Neuron (in vitro differentiated cells): ENCODE data around the gene NSUN3.

Experiments
- H2AFZ ChIP-seq: one replicate; pipeline ENCODE4 v1.6.1; 2013; ENCODE audit warnings: low read depth, mild to moderate bottlenecking, inconsistent platforms, low read length, moderate library complexity
- H3K27me3 ChIP-seq: one replicate; pipeline ENCODE4 v1.6.1; 2013; ENCODE audit warnings: low read length; ENCODE audit not compliant: insufficient read depth
- H3K36me3 ChIP-seq: one replicate; pipeline ENCODE4 v1.6.1; 2013; ENCODE audit warnings: low read length; ENCODE audit not compliant: insufficient read depth
- H3K4me1 ChIP-seq: one replicate; pipeline ENCODE4 v1.6.1; 2013; ENCODE audit warnings: low read length; ENCODE audit not compliant: insufficient read depth
- H3K4me3 ChIP-seq: 2 replicates; pipeline ENCODE4 v1.5.1; 2013; ENCODE audit warnings: mild to moderate bottlenecking, low read length, moderate library complexity
- H3K9me3 ChIP-seq: one replicate; pipeline ENCODE4 v1.6.1; 2013; ENCODE audit warnings: low read length

NSUN3 gene

DNA sequence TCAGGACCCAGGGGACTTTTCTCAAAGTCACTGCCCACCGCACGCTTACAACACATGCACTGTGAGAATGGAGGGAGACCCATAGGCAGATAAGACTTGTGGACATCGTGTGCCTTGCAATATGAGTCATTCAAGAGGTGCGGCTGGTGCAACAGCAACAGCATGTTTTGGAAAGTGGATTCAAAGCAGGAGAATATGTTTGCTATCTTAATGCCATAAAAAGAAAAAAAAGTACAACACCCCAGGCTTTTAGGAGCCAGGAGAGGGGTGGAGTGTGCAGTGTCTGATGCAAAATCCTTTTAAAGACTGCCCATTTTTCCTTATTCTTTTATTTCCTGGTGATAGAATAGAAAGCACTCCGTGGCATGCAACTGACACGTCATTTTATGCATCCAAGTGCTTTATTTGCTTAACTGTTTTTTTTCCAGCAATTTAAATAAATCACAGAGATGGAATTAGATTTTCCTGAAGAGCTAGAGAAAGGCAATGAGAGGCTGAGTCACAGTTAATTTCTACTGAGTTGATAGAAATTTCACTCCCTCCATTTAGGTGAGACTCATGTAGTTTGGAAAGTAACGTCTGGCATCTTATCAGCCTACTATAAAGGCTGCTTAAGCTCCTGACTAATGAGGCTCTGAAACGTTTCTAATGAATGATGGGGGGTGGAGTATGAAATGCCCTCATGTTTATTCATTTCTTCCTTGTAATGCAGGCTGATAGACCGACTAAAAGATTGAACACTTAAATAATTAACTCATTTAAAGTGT lies 96.4 kb downstream of the NSUN3 start:
- Histone ChIP-seq H3K4me1 (no peaks in the 10 kb centered on the region), H3K4me3 (no peak overlapping the region), H3K36me3 (no peaks in the 10 kb centered on the region), H2AFZ (no peak overlapping the region), H3K27me3 (peaks cover 3% of the 10 kb centered on the region), H3K9me3 (no peaks in the 10 kb centered on the region)

DNA sequence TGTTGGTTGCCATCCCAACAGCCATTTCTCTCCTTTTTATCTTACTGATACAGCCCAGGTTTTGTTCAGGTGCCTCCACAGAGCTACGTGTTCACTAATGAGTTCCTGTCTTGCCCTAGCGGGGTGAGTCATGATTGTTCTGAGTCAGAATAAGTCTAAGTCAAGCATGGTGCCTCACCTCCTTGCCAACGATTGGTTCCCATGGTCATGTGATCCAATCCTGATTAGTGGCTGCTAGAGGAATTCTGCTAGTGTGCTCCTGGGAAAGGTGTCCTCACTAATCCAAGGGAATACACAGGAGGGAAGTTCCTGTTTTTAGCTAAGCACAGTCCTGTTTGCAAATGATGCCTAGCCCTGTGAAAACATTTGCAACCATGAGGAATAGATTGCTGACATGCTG lies 99.8 kb downstream of the NSUN3 start:
- H2AFZ ChIP-seq = no peak overlapping the region
- no peaks in the 10 kb centered on the region for H3K9me3 ChIP-seq
- H3K4me1 ChIP-seq = no peaks in the 10 kb centered on the region
- no peak overlapping the region for H3K4me3 ChIP-seq
- no peaks in the 10 kb centered on the region for H3K36me3 ChIP-seq
- no peaks in the 10 kb centered on the region for H3K27me3 ChIP-seq

DNA sequence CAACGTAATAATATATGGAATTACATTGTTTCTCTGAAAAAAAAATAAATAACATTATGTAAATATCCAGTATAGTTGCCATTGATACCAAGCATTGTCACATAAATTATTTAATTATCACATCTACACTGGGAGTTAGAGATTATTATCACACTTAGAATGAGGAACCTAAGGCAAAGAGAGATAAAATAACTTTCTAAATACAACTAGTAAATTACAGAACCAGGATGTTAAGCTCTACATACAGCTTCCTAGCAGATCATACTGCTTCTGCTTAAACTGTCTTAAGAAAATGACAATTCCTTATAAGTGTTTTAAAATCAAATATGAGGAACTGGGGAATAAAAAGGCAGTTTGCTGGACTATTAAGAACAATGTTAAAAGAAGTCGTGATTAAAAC lies 104.5 kb downstream of the NSUN3 start:
- no peaks in the 10 kb centered on the region for H3K9me3 ChIP-seq
- H3K4me3 ChIP-seq = no peak overlapping the region
- H3K36me3 ChIP-seq = no peaks in the 10 kb centered on the region
- H3K4me1 ChIP-seq = no peaks in the 10 kb centered on the region
- H2AFZ ChIP-seq = no peak overlapping the region
- no peaks in the 10 kb centered on the region for H3K27me3 ChIP-seq

DNA sequence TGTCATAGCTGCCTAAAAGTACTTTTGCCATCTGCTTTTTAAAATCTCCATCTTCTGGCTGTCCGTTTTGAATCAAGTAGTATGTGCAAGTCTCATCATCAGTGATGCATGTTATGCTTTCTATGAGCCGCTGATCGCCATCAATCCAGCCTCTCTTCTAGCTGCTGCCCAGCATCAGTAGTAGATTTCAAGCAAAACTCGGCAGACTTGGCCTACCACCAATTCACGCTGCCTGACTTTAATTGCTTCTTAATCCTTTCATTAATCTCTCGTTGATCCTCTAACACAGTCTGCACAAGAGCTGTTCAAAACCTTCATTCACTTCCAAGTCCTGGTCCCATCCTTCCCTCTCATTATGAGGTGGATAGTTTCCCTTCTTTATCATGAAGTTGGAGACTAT lies 104.9 kb downstream of the NSUN3 start:
- Histone ChIP-seq H3K9me3 (no peaks in the 10 kb centered on the region), H3K4me1 (no peaks in the 10 kb centered on the region), H3K27me3 (no peaks in the 10 kb centered on the region), H3K36me3 (no peaks in the 10 kb centered on the region), H2AFZ (no peak overlapping the region), H3K4me3 (no peak overlapping the region)

DNA sequence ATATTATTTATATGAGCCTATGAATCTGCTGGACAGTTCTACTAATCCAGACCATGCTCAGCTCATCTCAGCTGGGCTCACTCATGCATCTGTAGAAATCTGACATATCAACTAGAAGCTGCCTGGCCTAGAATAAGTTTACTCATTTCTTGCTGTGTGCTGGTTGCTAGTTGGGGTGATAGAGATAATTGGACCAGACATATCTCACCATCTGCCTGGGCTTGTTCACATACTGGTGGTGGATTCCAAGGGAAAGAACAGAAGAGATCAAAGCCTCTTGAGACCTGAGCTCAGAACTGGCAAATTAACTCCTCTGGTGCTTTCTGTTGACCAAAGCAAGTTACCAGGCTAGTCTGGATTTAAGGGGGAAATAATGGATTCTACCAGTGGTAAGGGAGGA lies 109.1 kb downstream of the NSUN3 start:
- no peaks in the 10 kb centered on the region for H3K27me3 ChIP-seq
- H3K9me3 ChIP-seq = no peaks in the 10 kb centered on the region
- H3K4me3 ChIP-seq = no peak overlapping the region

DNA sequence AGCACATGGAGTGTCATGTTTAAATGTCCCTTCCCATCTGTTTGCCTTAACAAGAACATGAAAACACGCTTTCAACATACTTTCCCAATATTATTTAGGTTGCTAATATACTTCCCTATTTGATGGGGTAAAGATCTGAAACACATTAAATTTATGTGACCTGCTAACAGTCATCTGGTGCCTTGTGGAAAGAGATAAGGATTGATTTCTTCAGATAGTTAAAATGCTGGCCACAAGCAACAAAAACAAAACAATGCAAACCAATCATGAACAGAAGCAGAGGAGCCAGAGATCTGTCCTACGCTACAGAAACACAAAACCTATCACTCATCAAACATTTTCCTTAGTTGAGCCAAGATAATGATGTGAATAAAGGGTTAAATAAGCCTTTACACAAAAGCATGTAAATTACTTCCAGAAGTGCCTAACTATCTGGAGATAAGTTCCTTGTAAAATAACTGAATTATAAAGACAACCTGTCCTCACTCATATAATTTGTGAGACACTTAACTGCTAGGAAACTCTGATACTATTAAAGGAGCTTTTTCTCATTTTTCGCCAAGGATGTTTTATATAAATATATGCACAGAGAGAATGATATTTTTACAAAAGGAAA lies 109.9 kb downstream of the NSUN3 start:
- no peak overlapping the region for H3K4me3 ChIP-seq
- no peak overlapping the region for H2AFZ ChIP-seq
- H3K9me3 ChIP-seq = no peaks in the 10 kb centered on the region
- no peaks in the 10 kb centered on the region for H3K36me3 ChIP-seq
- no peaks in the 10 kb centered on the region for H3K27me3 ChIP-seq
- peaks cover 4% of the 10 kb centered on the region for H3K4me1 ChIP-seq

More for the DNA sequence above, 109.1 kb downstream of the NSUN3 start:
- H2AFZ ChIP-seq = no peak overlapping the region
- peaks cover 2% of the 10 kb centered on the region for H3K4me1 ChIP-seq
- no peaks in the 10 kb centered on the region for H3K36me3 ChIP-seq

DNA sequence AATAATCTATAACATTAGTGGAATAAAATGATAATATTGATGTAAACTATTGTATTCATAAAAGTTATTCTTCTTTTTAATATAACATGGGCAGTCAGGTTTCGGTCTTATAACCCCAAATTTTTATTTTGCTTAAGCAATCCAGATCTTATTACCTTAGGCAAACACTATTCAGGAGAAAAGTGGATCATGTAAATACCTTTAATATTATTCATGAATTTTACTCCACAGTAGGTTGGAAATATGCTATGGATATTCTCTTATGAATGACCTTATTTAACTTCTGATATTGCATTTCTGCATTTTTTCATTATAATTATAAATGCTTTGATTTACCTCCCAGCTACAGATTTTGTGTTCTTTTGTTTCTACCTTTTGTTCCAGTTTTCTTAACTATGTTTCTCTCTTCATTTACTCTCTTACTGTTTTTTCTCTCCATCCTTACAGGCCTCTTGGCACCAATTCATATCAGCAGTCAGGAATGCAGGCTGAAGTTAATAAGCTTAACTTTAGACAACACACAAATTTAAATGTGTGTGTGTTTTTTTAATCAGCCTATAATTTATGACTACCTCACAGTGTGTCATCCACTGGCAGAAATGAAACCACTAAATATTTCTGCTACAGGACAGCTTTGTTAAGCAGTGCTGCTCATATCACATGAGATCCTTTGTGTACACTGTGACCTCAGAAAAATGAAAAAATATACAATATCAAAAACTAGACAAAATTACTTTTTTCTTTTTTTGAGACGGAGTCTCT lies 111.0 kb downstream of the NSUN3 start:
- H3K27me3 ChIP-seq = no peaks in the 10 kb centered on the region
- no peaks in the 10 kb centered on the region for H3K9me3 ChIP-seq
- no peaks in the 10 kb centered on the region for H3K36me3 ChIP-seq
- H3K4me3 ChIP-seq = no peak overlapping the region
- H3K4me1 ChIP-seq = peaks cover 4% of the 10 kb centered on the region
- no peak overlapping the region for H2AFZ ChIP-seq

DNA sequence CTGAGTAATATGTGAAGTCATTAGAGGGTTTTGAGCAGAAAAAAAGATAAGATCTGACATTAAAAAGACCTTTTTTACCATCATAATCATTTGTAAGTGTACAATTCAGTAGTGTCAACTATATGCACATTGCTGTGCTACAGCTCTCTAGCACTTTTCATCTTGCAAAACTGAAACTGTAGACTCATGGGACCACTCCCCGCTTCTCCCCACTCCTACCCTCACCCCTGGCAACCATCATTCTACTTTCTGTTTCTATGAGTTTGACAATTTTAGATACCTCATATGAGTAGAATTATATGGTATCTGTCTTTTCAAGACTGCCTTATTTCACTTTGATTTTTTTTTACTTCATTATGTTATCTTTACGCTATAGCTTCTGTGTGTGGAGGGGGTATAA lies 112.8 kb downstream of the NSUN3 start:
- peaks cover 4% of the 10 kb centered on the region for H3K4me1 ChIP-seq
- H2AFZ ChIP-seq = no peak overlapping the region
- no peaks in the 10 kb centered on the region for H3K9me3 ChIP-seq
- H3K36me3 ChIP-seq = no peaks in the 10 kb centered on the region
- no peak overlapping the region for H3K4me3 ChIP-seq
- H3K27me3 ChIP-seq = no peaks in the 10 kb centered on the region

DNA sequence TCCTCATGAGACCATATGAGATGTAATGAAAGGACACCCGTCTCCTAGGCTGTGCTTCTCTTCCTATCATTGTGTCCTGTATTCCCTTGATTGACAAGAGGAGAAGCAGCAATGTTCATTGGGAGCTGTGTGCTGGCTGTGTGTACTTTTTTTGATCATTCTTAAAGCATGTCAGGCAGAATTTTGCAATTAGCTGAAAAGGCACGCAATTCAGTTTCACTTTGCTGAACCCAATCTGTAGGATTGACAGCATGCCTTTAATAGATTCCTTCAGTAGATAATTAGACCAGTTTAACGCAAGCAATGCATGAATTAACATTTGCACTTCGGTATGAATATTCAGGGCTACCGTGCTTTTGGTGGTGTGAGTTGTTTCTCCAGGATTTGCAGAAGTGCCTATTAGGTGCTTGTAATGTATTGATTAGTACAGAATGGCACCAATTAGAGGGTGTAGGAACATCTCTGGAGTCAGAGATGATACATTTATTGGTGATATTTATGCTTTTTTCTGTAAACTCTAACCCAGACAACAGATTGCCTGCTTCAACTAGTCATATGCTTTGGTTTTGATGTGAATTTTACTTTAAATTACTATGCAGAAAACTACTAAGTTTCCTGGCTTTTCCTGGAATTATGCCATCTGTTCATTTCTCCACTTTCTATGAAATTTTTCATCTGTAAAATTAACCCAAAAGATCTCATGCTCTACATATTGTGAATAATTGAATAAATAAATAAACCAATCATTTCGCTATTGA lies 114.3 kb downstream of the NSUN3 start:
- H2AFZ ChIP-seq = no peak overlapping the region
- no peaks in the 10 kb centered on the region for H3K9me3 ChIP-seq
- no peaks in the 10 kb centered on the region for H3K36me3 ChIP-seq
- no peaks in the 10 kb centered on the region for H3K27me3 ChIP-seq
- H3K4me3 ChIP-seq = no peak overlapping the region
- H3K4me1 ChIP-seq = peaks cover 4% of the 10 kb centered on the region
